Endodermal cell (in vitro differentiated cells): ENCODE measurements around the gene DENND10. TPM values are rescaled to one million over a fixed set of nuclear protein-coding genes. Genes with fewer than 3 reads are reported as not detected.
"Not testable (repeated sequence)": the region's sequence is repeated elsewhere in the genome, so short reads cannot be mapped to it uniquely, and the experiment has no call there.

Experiments
- DNase-seq: peaks from one replicate; pipeline ENCODE4 v3.0.0-alpha.2; 2017
- H3K27ac ChIP-seq: 2 replicates; pipeline ENCODE4 v1.5.1; 2013; ENCODE audit warnings: mild to moderate bottlenecking, low read depth, low read length, moderate library complexity
- H3K27me3 ChIP-seq: 2 replicates; pipeline ENCODE4 v1.6.1; 2013; ENCODE audit warnings: mild to moderate bottlenecking, low read length, moderate library complexity; ENCODE audit not compliant: insufficient read depth, control insufficient read depth, poor library complexity, severe bottlenecking
- H3K36me3 ChIP-seq: 2 replicates; pipeline ENCODE4 v1.7.0; 2013; ENCODE audit warnings: mild to moderate bottlenecking, low read length, moderate library complexity; ENCODE audit not compliant: control insufficient read depth, insufficient read depth
- H3K4me1 ChIP-seq: one replicate; pipeline ENCODE4 v1.7.0; 2013; ENCODE audit warnings: low read length; ENCODE audit not compliant: control insufficient read depth, insufficient read depth
- H3K4me3 ChIP-seq: 2 replicates; pipeline ENCODE4 v1.5.1; 2013; ENCODE audit warnings: mild to moderate bottlenecking, low read length, moderate library complexity
- H3K9ac ChIP-seq: 2 replicates; pipeline ENCODE4 v1.6.1; 2013; ENCODE audit warnings: mild to moderate bottlenecking, low read length, moderate library complexity; ENCODE audit not compliant: poor library complexity, severe bottlenecking; ENCODE audit errors: extremely low read depth
- H3K9me3 ChIP-seq: 2 replicates; pipeline ENCODE4 v1.6.1; 2013; ENCODE audit warnings: mild to moderate bottlenecking, low read length, moderate library complexity; ENCODE audit not compliant: control insufficient read depth
- H3K27ac Mint-ChIP-seq: 2 replicates; pipeline ENCODE4 v1.8.0; 2020; ENCODE audit warnings: mixed read lengths
- H3K27me3 Mint-ChIP-seq: 2 replicates; pipeline ENCODE4 v1.8.0; 2021; ENCODE audit warnings: mild to moderate bottlenecking, mixed read lengths; ENCODE audit not compliant: insufficient read depth
- H3K36me3 Mint-ChIP-seq: 2 replicates; pipeline ENCODE4 v1.8.0; 2020; ENCODE audit warnings: low read depth, mixed read lengths
- H3K4me1 Mint-ChIP-seq: 2 replicates; pipeline ENCODE4 v1.8.0; 2020; ENCODE audit warnings: mixed read lengths
- H3K4me3 Mint-ChIP-seq: 2 replicates; pipeline ENCODE4 v1.8.0; 2020; ENCODE audit warnings: mild to moderate bottlenecking, moderate library complexity, mixed read lengths
- H3K9me3 Mint-ChIP-seq: 2 replicates; pipeline ENCODE4 v1.8.0; 2020; ENCODE audit warnings: mild to moderate bottlenecking, mixed read lengths
- CTCF ChIP-seq: fragments of 200-600 bp; sonication (generic); conservative IDR thresholded peaks from 2 replicates; pipeline ENCODE4 v1.5.0; 2021; ENCODE audit warnings: antibody characterized with exemption, mild to moderate bottlenecking
- WGBS, 2 experiments: methylation state at CpG; one replicate each; pipeline versions ENCODE4 v1.1.5 to v1.1.7; 2013; ENCODE audit warnings: missing lambda C conversion rate in 2 of 2, mixed read lengths in 1 of 2; ENCODE audit not compliant: insufficient coverage in 1 of 2, insufficient read length in 1 of 2; 5-methylcytosine and 5-hydroxymethylcytosine counted together
- total RNA-seq, 2 donors: library from RNA; stranded (reverse); fragmentation: NEBNext Ultra II Directional in 1 of 2; extraction: Animal tissue kit (Norgen Biotek cat#: 25700) in 1 of 2; gene quantifications; 2 replicates in 1 of 2; 3 replicates in 1 of 2; pipeline ENCODE4 v1.2.1, GENCODE V29; 2021

DENND10 gene
- total RNA-seq, 2 donors from 2014 or later, result 76.1 to 91.2 TPM

- Histone ChIP-seq H3K9ac (no peak overlapping the region), H3K4me1 (no peaks in the 10 kb centered on the region), H3K27me3 (no peaks in the 10 kb centered on the region), H3K9me3 (no peaks in the 10 kb centered on the region), H3K4me3 (no peak overlapping the region), H3K36me3 (peaks cover 18% of the 10 kb centered on the region), H3K27ac (no peak overlapping the region)
- peaks cover 2% of the 10 kb centered on the region for H3K4me1 Mint-ChIP-seq
- no peak overlapping the region for H3K27ac Mint-ChIP-seq
- TF ChIP-seq CTCF, result no peak
- H3K4me3 Mint-ChIP-seq, result peak overlapping the region; percentile 71
- H3K27me3 Mint-ChIP-seq, result peaks cover 2% of the 10 kb centered on the region
- H3K36me3 Mint-ChIP-seq, result peaks cover 17% of the 10 kb centered on the region
- no peaks in the 10 kb centered on the region for H3K9me3 Mint-ChIP-seq
- DNase-seq, result peak; percentile 49
- 56 to 96% methylated on average over 4 to 12 of the region's 12 CpGs for WGBS, 2 experiments
These were observed 541 bp upstream of the DENND10 start for GRCh38 chr10:119103241-119103902.

- H3K4me3 ChIP-seq, result peak overlapping the region; percentile 96
- DNase-seq, result peak; percentile 68
- no peaks in the 10 kb centered on the region for H3K9me3 ChIP-seq
- Mint-ChIP-seq H3K4me3 (peak overlapping the region; percentile 71), H3K27me3 (peaks cover 2% of the 10 kb centered on the region), H3K4me1 (peaks cover 2% of the 10 kb centered on the region), H3K27ac (peak overlapping the region; percentile 72), H3K36me3 (peaks cover 22% of the 10 kb centered on the region), H3K9me3 (no peaks in the 10 kb centered on the region)
- TF ChIP-seq CTCF, result no peak
- 2 to 5% methylated on average over 11 to 22 of the region's 22 CpGs for WGBS, 2 experiments
- peaks cover 24% of the 10 kb centered on the region for H3K36me3 ChIP-seq
- no peaks in the 10 kb centered on the region for H3K4me1 ChIP-seq
- no peaks in the 10 kb centered on the region for H3K27me3 ChIP-seq
- H3K9ac ChIP-seq, result peak overlapping the region; percentile 67
- no peak overlapping the region for H3K27ac ChIP-seq
These were observed 722 bp downstream of the DENND10 start for GRCh38 chr10:119104654-119105015.

GRCh38 chr10:119105155-119105554 is 1.2 kb downstream of the DENND10 start:
- Histone ChIP-seq H3K4me3 (peak overlapping the region; percentile 96), H3K9ac (peak overlapping the region; percentile 67), H3K9me3 (no peaks in the 10 kb centered on the region), H3K4me1 (no peaks in the 10 kb centered on the region), H3K27me3 (no peaks in the 10 kb centered on the region), H3K27ac (no peak overlapping the region), H3K36me3 (peaks cover 30% of the 10 kb centered on the region)
- H3K36me3 Mint-ChIP-seq, result peaks cover 27% of the 10 kb centered on the region
- H3K27ac Mint-ChIP-seq, result no peak overlapping the region
- no peak for DNase-seq
- peaks cover 2% of the 10 kb centered on the region for H3K27me3 Mint-ChIP-seq
- peak overlapping the region; percentile 71 for H3K4me3 Mint-ChIP-seq
- no peak for TF ChIP-seq CTCF
- no peaks in the 10 kb centered on the region for H3K9me3 Mint-ChIP-seq
- peaks cover 2% of the 10 kb centered on the region for H3K4me1 Mint-ChIP-seq
- 95 to 97% methylated on average over 3 to 12 of the region's 12 CpGs for WGBS, 2 experiments

- Mint-ChIP-seq H3K4me3 (peak overlapping the region; percentile 71), H3K36me3 (peaks cover 30% of the 10 kb centered on the region)
- WGBS, 2 experiments, result 93 to 96% methylated on average over 7 of the region's 7 CpGs
- peaks cover 37% of the 10 kb centered on the region for H3K36me3 ChIP-seq
- peak overlapping the region; percentile 96 for H3K4me3 ChIP-seq
- DNase-seq, H3K4me1 ChIP-seq, H3K27ac Mint-ChIP-seq, H3K27ac ChIP-seq, H3K27me3 Mint-ChIP-seq, H3K9me3 Mint-ChIP-seq, H3K4me1 Mint-ChIP-seq, H3K9ac ChIP-seq, H3K27me3 ChIP-seq, H3K9me3 ChIP-seq: not testable (repeated sequence)
These were observed 2.0 kb downstream of the DENND10 start for GRCh38 chr10:119105899-119106298.

GRCh38 chr10:119107106-119107505 is 3.2 kb downstream of the DENND10 start:
- H3K27ac Mint-ChIP-seq, result not testable (repeated sequence)
- peaks cover 37% of the 10 kb centered on the region for H3K36me3 Mint-ChIP-seq

More at GRCh38 chr10:119107106-119107505, 3.2 kb downstream of the DENND10 start:
- H3K9me3 Mint-ChIP-seq, H3K27me3 ChIP-seq, H3K4me1 Mint-ChIP-seq, H3K27me3 Mint-ChIP-seq, H3K9ac ChIP-seq, H3K4me3 Mint-ChIP-seq, DNase-seq, H3K4me3 ChIP-seq, H3K4me1 ChIP-seq, H3K27ac ChIP-seq, H3K9me3 ChIP-seq: not testable (repeated sequence)
- 100% methylated on average over 1 to 6 of the region's 6 CpGs for WGBS, 2 experiments
- H3K36me3 ChIP-seq, result peaks cover 47% of the 10 kb centered on the region
